Caco-2 (cell line): ENCODE results near the gene BPIFA2. TPM values are rescaled to one million over a fixed set of nuclear protein-coding genes. Genes with fewer than 3 reads are reported as not detected.

ENCODE experiments used
- BruUV-seq: library from RNA; stranded (reverse); fragments of 400-500 nt; replicated peaks from 2 replicates; lab custom pipeline; 2021; lab: Mats Ljungman, UMichigan
- CTCF ChIA-PET: fragments of 300-600 bp; sonication (Branson Sonifier 250); formaldehyde crosslinking; loops from one replicate; lab custom pipeline; 2022; ENCODE audit warnings: antibody characterized with exemption; lab: Charles Lee
- POLR2A ChIA-PET: fragments of 300-600 bp; sonication (Branson Sonifier 250); formaldehyde crosslinking; loops from one replicate; lab custom pipeline; 2022; ENCODE audit warnings: antibody characterized with exemption; lab: Charles Lee
- DNase-seq, 2 experiments: peaks; one replicate each; pipeline versions ENCODE4 v3.0.0 to v3.0.0-alpha.2; 2020 to 2022
- H3K27me3 ChIP-seq: replicated peaks from 2 replicates; pipeline ENCODE4 v1.6.0; 2011; ENCODE audit warnings: low read length; ENCODE audit not compliant: control insufficient read depth, insufficient read depth
- H3K36me3 ChIP-seq: 2 replicates; pipeline ENCODE4 v1.5.1; 2011; ENCODE audit warnings: low read length; ENCODE audit not compliant: control insufficient read depth, insufficient read depth
- H3K4me1 ChIP-seq: fragments of 250-450 bp; sonication (Bioruptor Pico); 2 replicates; pipeline ENCODE4 v1.5.1; 2020; ENCODE audit warnings: mild to moderate bottlenecking
- H3K4me3 ChIP-seq: 2 replicates; pipeline ENCODE4 v1.5.1; 2011; ENCODE audit warnings: low read depth, mild to moderate bottlenecking, control low read depth, low read length
- H3K9me3 ChIP-seq: fragments of 250-450 bp; sonication (Bioruptor Pico); 2 replicates; pipeline ENCODE4 v1.5.1; 2020; ENCODE audit warnings: mild to moderate bottlenecking, moderate library complexity
- H3K27ac Mint-ChIP-seq: one replicate; pipeline ENCODE4 v1.8.0; 2022; ENCODE audit warnings: mixed read lengths; ENCODE audit not compliant: unreplicated experiment
- H3K27me3 Mint-ChIP-seq: one replicate; pipeline ENCODE4 v1.8.0; 2022; ENCODE audit warnings: mixed read lengths; ENCODE audit not compliant: insufficient read depth, unreplicated experiment
- H3K36me3 Mint-ChIP-seq: one replicate; pipeline ENCODE4 v1.8.0; 2022; ENCODE audit warnings: mild to moderate bottlenecking, mixed read lengths; ENCODE audit not compliant: insufficient read depth, unreplicated experiment
- H3K4me1 Mint-ChIP-seq: one replicate; pipeline ENCODE4 v1.8.0; 2022; ENCODE audit warnings: low read depth, mixed read lengths; ENCODE audit not compliant: unreplicated experiment
- H3K4me3 Mint-ChIP-seq: one replicate; pipeline ENCODE4 v1.8.0; 2022; ENCODE audit warnings: mild to moderate bottlenecking, moderate library complexity, mixed read lengths; ENCODE audit not compliant: unreplicated experiment
- H3K9me3 Mint-ChIP-seq: one replicate; pipeline ENCODE4 v1.8.0; 2022; ENCODE audit warnings: mixed read lengths; ENCODE audit not compliant: unreplicated experiment
- CTCF ChIP-seq, 2 experiments: fragments of 200-600 bp in 1 of 2; IDR thresholded peaks; 1 replicate in 1 of 2; 2 replicates in 1 of 2; pipeline versions ENCODE4 v1.5.1 to v1.8.0; 2011 to 2022; ENCODE audit warnings: antibody characterized with exemption in 1 of 2, control low read depth in 1 of 2, inconsistent platforms in 1 of 2, low read depth in 1 of 2, low read length in 1 of 2, mild to moderate bottlenecking in 1 of 2, moderate library complexity in 1 of 2; ENCODE audit not compliant: insufficient read depth in 1 of 2, severe bottlenecking in 1 of 2, unreplicated experiment in 1 of 2
- intact Hi-C: fragments of 100-400 bp; cut with micrococcal nuclease; formaldehyde crosslinking; loops from one replicate; pipeline ENCODE4 v1.10.0; 2022; ENCODE audit not compliant: unreplicated experiment
- total RNA-seq: library from RNA; stranded (reverse); gene quantifications from 2 replicates; pipeline ENCODE4 v1.2.3, GENCODE V29; 2022

Gene BPIFA2
- total RNA-seq, 1 experiment from 2014 or later = not detected

DNA sequence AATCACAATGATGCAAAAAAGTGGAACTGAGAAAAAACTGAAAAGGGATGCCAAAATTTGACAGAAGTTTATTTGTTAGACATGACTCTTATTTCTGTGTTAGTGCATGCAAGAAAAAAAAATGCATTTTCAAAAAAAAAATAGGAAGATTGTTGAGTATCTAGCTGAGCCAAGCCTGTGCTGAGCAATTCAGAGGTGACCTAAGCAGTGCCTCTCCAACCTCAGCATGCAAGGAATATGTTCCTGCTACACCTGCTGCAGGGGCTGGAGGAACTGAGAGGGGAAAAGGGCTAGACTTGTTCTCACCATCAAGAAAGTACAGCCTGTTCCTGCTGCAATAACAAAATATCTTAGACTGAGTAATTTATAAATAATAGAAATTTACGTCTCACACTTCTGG is 24.0 kb downstream of the BPIFA2 start:
- Mint-ChIP-seq H3K9me3 (no peaks in the 10 kb centered on the region), H3K4me1 (no peaks in the 10 kb centered on the region), H3K4me3 (no peak overlapping the region), H3K27ac (no peak overlapping the region), H3K36me3 (no peaks in the 10 kb centered on the region), H3K27me3 (peaks cover 5% of the 10 kb centered on the region)
- Histone ChIP-seq H3K4me1 (peaks cover 11% of the 10 kb centered on the region), H3K36me3 (no peaks in the 10 kb centered on the region), H3K27me3 (no peaks in the 10 kb centered on the region), H3K9me3 (no peaks in the 10 kb centered on the region), H3K4me3 (no peak overlapping the region)
- TF ChIP-seq CTCF (IDR thresholded peaks at IDR 0.05; ENCODE audit: insufficient read depth in 1 of 2, low read depth in 1 of 2, low read length in 1 of 2, severe bottlenecking in 1 of 2, unreplicated experiment in 1 of 2) = no peak
- CTCF ChIA-PET = interaction anchor here (0.9 to 1.8 kb wide), 3 partner anchors 20 to 96 kb away, joined by 3 to 5 read pairs (median 4); no protein-coding TSS in a partner anchor
- intact Hi-C loops = loop anchor here (1.0 kb wide), 1 partner anchor 14 kb away; no protein-coding TSS in a partner anchor
- POLR2A ChIA-PET = no interaction called here
- no peak for DNase-seq
- BruUV-seq = no TSS peak

- H3K36me3 Mint-ChIP-seq = no peaks in the 10 kb centered on the region
- DNase-seq = no peak
- H3K9me3 Mint-ChIP-seq = no peaks in the 10 kb centered on the region
- H3K4me1 Mint-ChIP-seq = no peaks in the 10 kb centered on the region
- H3K4me3 Mint-ChIP-seq = no peak overlapping the region
- no peaks in the 10 kb centered on the region for H3K36me3 ChIP-seq
- TF ChIP-seq CTCF (IDR thresholded peaks at IDR 0.05; ENCODE audit: insufficient read depth in 1 of 2, low read depth in 1 of 2, low read length in 1 of 2, severe bottlenecking in 1 of 2, unreplicated experiment in 1 of 2) = no peak
- peaks cover 5% of the 10 kb centered on the region for H3K27me3 Mint-ChIP-seq
- H3K27me3 ChIP-seq = no peaks in the 10 kb centered on the region
- CTCF ChIA-PET = interaction anchor here (0.9 to 1.8 kb wide), 4 partner anchors 19 to 97 kb away, joined by 3 to 5 read pairs (median 4); no protein-coding TSS in a partner anchor
- no peak overlapping the region for H3K4me3 ChIP-seq
- H3K27ac Mint-ChIP-seq = no peak overlapping the region
- intact Hi-C loops = no loop called here
- peaks cover 11% of the 10 kb centered on the region for H3K4me1 ChIP-seq
- H3K9me3 ChIP-seq = no peaks in the 10 kb centered on the region
- BruUV-seq = no TSS peak
- POLR2A ChIA-PET = interaction anchor here (0.6 kb wide), 1 partner anchor 42 kb away, joined by 4 read pairs; no protein-coding TSS in a partner anchor
These were observed 25.0 kb downstream of the BPIFA2 start for GRCh38 chr20:33192912-33193501.

DNA sequence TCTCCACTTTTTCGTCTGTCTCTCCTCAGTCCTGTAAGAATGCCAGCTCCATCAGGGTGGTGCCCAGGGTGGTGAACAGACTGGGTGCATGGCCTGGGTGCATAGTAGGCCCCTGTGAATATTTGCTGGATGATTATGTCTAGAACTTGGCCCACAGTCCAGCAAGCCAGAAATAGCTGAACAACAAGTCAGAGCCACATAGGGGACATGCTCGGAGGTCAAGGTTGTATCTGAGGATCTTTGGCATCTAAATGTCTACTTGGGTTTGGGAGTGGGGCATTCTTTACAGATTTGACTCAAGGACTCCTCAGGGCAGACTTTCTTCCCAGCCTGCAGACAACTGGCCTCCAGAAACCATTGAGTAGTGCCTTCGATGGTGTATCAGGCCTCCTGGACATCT is 31.1 kb downstream of the BPIFA2 start:
- no peak for TF ChIP-seq CTCF (IDR thresholded peaks at IDR 0.05; ENCODE audit: insufficient read depth in 1 of 2, low read depth in 1 of 2, low read length in 1 of 2, severe bottlenecking in 1 of 2, unreplicated experiment in 1 of 2)
- ChIA-PET POLR2A (interaction anchor here (0.6 kb wide), 1 partner anchor 20 kb away, joined by 5 read pairs; no protein-coding TSS in a partner anchor), CTCF (interaction anchor here (1.2 kb wide), 1 partner anchor 253 kb away, joined by 3 read pairs; no protein-coding TSS in a partner anchor)
- H3K27ac Mint-ChIP-seq = no peak overlapping the region
- H3K36me3 Mint-ChIP-seq = no peaks in the 10 kb centered on the region
- no TSS peak for BruUV-seq
- no peak for DNase-seq
- Histone ChIP-seq H3K4me1 (no peaks in the 10 kb centered on the region), H3K4me3 (no peak overlapping the region), H3K36me3 (no peaks in the 10 kb centered on the region), H3K9me3 (no peaks in the 10 kb centered on the region), H3K27me3 (peaks cover 2% of the 10 kb centered on the region)
- H3K4me1 Mint-ChIP-seq = no peaks in the 10 kb centered on the region
- H3K4me3 Mint-ChIP-seq = no peak overlapping the region
- peaks cover 24% of the 10 kb centered on the region for H3K27me3 Mint-ChIP-seq
- intact Hi-C loops = no loop called here
- H3K9me3 Mint-ChIP-seq = no peaks in the 10 kb centered on the region
